HFF-Myc (cell line): ENCODE measurements around the gene OR9Q2.

Source experiments
- DNase-seq: peaks from one replicate; pipeline ENCODE4 v3.0.0-alpha.2; 2011; ENCODE audit warnings: low read depth; ENCODE audit errors: extremely low read depth
- H3K4me3 ChIP-seq: replicated peaks from 2 replicates; pipeline ENCODE4 v1.5.1; 2011; ENCODE audit warnings: low read depth, mild to moderate bottlenecking, control low read depth, low read length
- TF ChIP-seq, protein P1 (sequence below): IDR thresholded peaks from 2 replicates; pipeline ENCODE4 v1.5.1; 2012; ENCODE audit warnings: mild to moderate bottlenecking, low read depth, low read length, control low read depth; ENCODE audit errors: missing control alignments

The OR9Q2 gene

DNA sequence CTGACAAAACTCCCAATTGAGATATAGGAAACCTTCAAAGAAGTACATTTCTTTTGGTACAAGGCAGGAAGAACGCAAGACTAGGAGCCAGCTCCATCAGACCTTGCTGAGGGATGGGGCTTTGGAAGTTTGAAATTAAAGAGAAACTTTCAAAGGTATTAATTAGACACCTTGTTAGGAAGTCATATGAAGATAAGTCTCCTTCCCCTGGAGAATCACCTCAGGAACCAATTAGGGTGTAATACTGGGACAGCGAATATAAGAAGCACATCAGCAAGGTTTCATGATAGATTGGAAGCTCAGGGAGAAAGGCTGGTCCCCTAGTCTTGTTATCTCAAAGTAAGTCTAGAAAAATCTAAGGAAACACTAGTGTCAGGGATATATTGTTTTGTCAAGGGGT lies at the start of gene OR9Q2:
Gene OR9Q2 (plus strand): TSS at position 301 of the 400 bp plus-strand sequence. CDS start 1,421 bp downstream, outside the sequence.
- TF ChIP-seq, protein P1, sequence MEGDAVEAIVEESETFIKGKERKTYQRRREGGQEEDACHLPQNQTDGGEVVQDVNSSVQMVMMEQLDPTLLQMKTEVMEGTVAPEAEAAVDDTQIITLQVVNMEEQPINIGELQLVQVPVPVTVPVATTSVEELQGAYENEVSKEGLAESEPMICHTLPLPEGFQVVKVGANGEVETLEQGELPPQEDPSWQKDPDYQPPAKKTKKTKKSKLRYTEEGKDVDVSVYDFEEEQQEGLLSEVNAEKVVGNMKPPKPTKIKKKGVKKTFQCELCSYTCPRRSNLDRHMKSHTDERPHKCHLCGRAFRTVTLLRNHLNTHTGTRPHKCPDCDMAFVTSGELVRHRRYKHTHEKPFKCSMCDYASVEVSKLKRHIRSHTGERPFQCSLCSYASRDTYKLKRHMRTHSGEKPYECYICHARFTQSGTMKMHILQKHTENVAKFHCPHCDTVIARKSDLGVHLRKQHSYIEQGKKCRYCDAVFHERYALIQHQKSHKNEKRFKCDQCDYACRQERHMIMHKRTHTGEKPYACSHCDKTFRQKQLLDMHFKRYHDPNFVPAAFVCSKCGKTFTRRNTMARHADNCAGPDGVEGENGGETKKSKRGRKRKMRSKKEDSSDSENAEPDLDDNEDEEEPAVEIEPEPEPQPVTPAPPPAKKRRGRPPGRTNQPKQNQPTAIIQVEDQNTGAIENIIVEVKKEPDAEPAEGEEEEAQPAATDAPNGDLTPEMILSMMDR: no peak
- no peak for DNase-seq
- H3K4me3 ChIP-seq: no peak within 1 kb of the TSS

DNA sequence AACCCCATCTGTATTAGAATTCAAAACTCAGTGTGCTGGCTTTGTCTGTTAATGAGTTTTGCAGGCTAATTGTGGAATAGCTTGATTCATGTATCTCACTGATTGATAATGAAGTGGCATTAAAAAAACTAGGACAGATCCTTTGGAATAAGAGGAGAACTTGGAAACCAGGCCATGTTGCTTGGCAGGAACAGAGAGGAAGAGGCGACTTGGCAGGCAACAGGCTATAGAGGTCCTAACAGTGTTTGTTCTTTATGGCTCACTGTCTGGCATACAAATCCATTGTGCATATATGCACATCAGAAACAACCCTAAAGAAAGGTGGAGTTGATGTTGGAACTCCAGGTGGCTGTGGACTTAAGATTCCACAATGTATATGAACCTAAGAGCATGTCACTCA lies 46.1 kb upstream of the OR9Q2 start:
- TF ChIP-seq, protein P1: no peak
- DNase-seq: no peak
- H3K4me3 ChIP-seq: no peak overlapping the region

DNA sequence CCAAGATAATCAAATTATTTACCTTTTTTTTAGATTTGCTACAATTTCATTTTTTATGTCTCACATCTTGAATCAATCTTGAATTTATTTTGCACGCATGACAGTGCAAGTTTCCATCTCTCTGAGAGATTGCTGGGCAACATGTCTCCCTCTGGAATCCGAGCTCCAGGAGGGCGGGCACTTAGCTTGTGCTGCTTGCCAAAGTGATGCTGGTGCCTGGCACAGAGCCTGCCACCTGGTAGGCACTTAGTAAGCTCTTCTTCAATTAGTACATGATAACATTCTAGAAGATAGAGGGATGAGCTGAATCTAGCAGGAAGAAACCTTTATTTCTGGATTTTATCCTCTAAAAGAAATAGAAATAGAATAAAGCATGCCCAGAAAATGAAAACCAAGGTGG lies 36.1 kb upstream of the OR9Q2 start:
- TF ChIP-seq, protein P1: no peak
- H3K4me3 ChIP-seq: no peak overlapping the region
- no peak for DNase-seq

- TF ChIP-seq, protein P1: no peak
- H3K4me3 ChIP-seq: no peak overlapping the region
Measured at GRCh38 chr11:58164389-58164788, 24.5 kb upstream of the OR9Q2 start.

DNA sequence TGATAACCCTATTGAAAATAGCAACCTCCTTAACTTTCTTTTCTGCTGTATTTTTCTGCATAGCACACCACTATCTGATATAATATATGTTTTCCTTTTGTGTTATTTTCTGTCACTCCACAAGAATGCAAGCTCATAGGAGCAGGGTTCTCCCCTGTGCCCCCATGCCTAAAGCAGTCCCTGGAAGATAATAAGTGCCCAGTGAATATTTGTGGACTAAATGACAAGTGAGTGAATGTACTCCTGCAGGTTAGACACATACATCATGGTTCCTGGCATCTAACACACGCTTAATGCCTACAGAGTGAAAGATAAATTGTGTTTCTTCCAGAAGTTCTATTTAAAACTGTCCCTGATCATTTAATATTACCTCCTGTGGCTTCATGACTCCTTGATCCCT lies 23.9 kb upstream of the OR9Q2 start:
- no peak overlapping the region for H3K4me3 ChIP-seq
- DNase-seq: no peak
- TF ChIP-seq, protein P1: no peak

More at GRCh38 chr11:58164389-58164788, 24.5 kb upstream of the OR9Q2 start:
- DNase-seq: no peak

GRCh38 chr11:58165504-58166106 lies 23.3 kb upstream of the OR9Q2 start:
- TF ChIP-seq, protein P1: no peak
- H3K4me3 ChIP-seq: no peak overlapping the region
- DNase-seq: no peak
